ENCODE measurements around the gene LIN28A.

DNA sequence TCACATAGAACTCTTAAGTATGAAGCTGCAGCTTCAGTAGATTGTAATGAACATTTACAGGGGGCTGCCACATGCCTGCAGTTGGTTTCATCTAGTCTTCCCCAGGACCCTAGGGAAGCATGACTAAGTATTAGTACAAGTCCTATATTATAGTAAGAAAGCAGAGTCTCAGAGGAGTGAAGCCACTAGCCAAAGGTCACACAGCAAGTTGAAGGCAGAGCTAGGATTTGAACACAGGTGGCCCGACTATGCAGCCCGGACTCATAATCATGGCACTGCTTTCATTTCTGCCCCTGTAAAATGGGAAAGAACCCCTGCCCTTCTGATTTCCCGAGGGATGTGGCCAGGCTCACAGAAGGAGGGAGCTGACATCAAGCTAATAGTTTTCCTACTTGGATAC, 48.3 kb upstream of the LIN28A start:
- TF ChIP-seq EZH2 (IDR thresholded peaks at IDR 0.05; ENCODE audit: insufficient read depth, low read length), result no peak
- TF ChIP-seq, protein P1, sequence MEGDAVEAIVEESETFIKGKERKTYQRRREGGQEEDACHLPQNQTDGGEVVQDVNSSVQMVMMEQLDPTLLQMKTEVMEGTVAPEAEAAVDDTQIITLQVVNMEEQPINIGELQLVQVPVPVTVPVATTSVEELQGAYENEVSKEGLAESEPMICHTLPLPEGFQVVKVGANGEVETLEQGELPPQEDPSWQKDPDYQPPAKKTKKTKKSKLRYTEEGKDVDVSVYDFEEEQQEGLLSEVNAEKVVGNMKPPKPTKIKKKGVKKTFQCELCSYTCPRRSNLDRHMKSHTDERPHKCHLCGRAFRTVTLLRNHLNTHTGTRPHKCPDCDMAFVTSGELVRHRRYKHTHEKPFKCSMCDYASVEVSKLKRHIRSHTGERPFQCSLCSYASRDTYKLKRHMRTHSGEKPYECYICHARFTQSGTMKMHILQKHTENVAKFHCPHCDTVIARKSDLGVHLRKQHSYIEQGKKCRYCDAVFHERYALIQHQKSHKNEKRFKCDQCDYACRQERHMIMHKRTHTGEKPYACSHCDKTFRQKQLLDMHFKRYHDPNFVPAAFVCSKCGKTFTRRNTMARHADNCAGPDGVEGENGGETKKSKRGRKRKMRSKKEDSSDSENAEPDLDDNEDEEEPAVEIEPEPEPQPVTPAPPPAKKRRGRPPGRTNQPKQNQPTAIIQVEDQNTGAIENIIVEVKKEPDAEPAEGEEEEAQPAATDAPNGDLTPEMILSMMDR (IDR thresholded peaks at IDR 0.05; ENCODE audit: insufficient read depth, low read depth, low read length), result no peak

All from astrocyte (in vitro differentiated cells and primary cell).